HG03196 (cell line): ENCODE measurements around the gene ZFC3H1.

Source experiments
- ATAC-seq: cut with Tn5 transposase; IDR thresholded peaks from one replicate; pipeline ENCODE4 v1.9.1; 2021; ENCODE audit not compliant: unreplicated experiment

Gene ZFC3H1

GRCh38 chr12:71636704-71637115 lies 26.9 kb downstream of the ZFC3H1 start:
- no peak for ATAC-seq

- ATAC-seq = no peak
These were observed 36.1 kb downstream of the ZFC3H1 start for GRCh38 chr12:71627438-71628002.

GRCh38 chr12:71626768-71627167 lies 36.9 kb downstream of the ZFC3H1 start:
- ATAC-seq = no peak

GRCh38 chr12:71626098-71626497 lies 37.5 kb downstream of the ZFC3H1 start:
- ATAC-seq = no peak

GRCh38 chr12:71625476-71625875 lies 38.2 kb downstream of the ZFC3H1 start:
- ATAC-seq = no peak

GRCh38 chr12:71621938-71622337 lies 41.7 kb downstream of the ZFC3H1 start:
- no peak for ATAC-seq

- ATAC-seq = no peak
These were observed 53.4 kb downstream of the ZFC3H1 start for GRCh38 chr12:71610031-71610795.

- ATAC-seq = no peak
These were observed 55.9 kb downstream of the ZFC3H1 start for GRCh38 chr12:71607494-71608330.

GRCh38 chr12:71605039-71605438 lies 58.6 kb downstream of the ZFC3H1 start:
- no peak for ATAC-seq

- ATAC-seq = no peak
These were observed 60.7 kb downstream of the ZFC3H1 start for GRCh38 chr12:71602761-71603577.

- no peak for ATAC-seq
These were observed 62.1 kb downstream of the ZFC3H1 start for GRCh38 chr12:71601546-71601945.

GRCh38 chr12:71599210-71599609 lies 64.4 kb downstream of the ZFC3H1 start:
- ATAC-seq = no peak

- no peak for ATAC-seq
These were observed 69.3 kb downstream of the ZFC3H1 start for GRCh38 chr12:71594214-71594948.

- no peak for ATAC-seq
These were observed 70.8 kb downstream of the ZFC3H1 start for GRCh38 chr12:71592841-71593240.

GRCh38 chr12:71591601-71592000 lies 72.0 kb downstream of the ZFC3H1 start:
- no peak for ATAC-seq

- ATAC-seq = no peak
These were observed 74.2 kb downstream of the ZFC3H1 start for GRCh38 chr12:71589478-71589881.

- no peak for ATAC-seq
These were observed 76.6 kb downstream of the ZFC3H1 start for GRCh38 chr12:71587012-71587411.

GRCh38 chr12:71585218-71585617 lies 78.4 kb downstream of the ZFC3H1 start:
- ATAC-seq = no peak

- ATAC-seq = no peak
These were observed 79.3 kb downstream of the ZFC3H1 start for GRCh38 chr12:71584356-71584755.

- no peak for ATAC-seq
These were observed 80.7 kb downstream of the ZFC3H1 start for GRCh38 chr12:71582925-71583324.
